Panc1 (cell line): ENCODE results near the gene RPL5. TPM values are rescaled to one million over a fixed set of nuclear protein-coding genes. Genes with fewer than 3 reads are reported as not detected.

Experiments
- ATAC-seq: fragments of 200-7000 bp; cut with Tn5 transposase; 2 replicates; pipeline ENCODE4 v1.9.1; 2020; ENCODE audit warnings: mild to moderate bottlenecking, moderate library complexity
- BruUV-seq: library from RNA; stranded (reverse); fragments of 400-500 nt; replicated peaks from 2 replicates; lab custom pipeline; 2021; lab: Mats Ljungman, UMichigan
- CTCF ChIA-PET: fragments of 300-600 bp; sonication (Branson Sonifier 250); formaldehyde crosslinking; loops from one replicate; lab custom pipeline; 2022; ENCODE audit warnings: antibody characterized with exemption; lab: Charles Lee
- POLR2A ChIA-PET: fragments of 300-600 bp; sonication (Branson Sonifier 250); formaldehyde crosslinking; loops from one replicate; lab custom pipeline; 2022; ENCODE audit warnings: antibody characterized with exemption; lab: Charles Lee
- DNase-seq: peaks from one replicate; pipeline ENCODE4 v3.0.0-alpha.2; 2010; ENCODE audit warnings: low read depth, low spot score
- H3K27ac ChIP-seq: 2 replicates; pipeline ENCODE4 v1.5.1; 2011; ENCODE audit warnings: mild to moderate bottlenecking, low read length, inconsistent platforms
- H3K27me3 ChIP-seq: fragments of 200-500 bp; sonication (Bioruptor generic); 2 replicates; pipeline ENCODE4 v1.6.0; 2014; ENCODE audit warnings: low read length, inconsistent platforms; ENCODE audit not compliant: control insufficient read depth, insufficient read depth
- H3K36me3 ChIP-seq: fragments of 200-500 bp; sonication (Bioruptor generic); 2 replicates; pipeline ENCODE4 v1.5.1; 2014; ENCODE audit warnings: inconsistent platforms, mild to moderate bottlenecking, low read length, moderate library complexity; ENCODE audit not compliant: control insufficient read depth, insufficient read depth
- H3K4me1 ChIP-seq: 2 replicates; pipeline ENCODE4 v1.5.1; 2011; ENCODE audit warnings: inconsistent platforms, mild to moderate bottlenecking, low read length, moderate library complexity; ENCODE audit not compliant: control insufficient read depth, insufficient read depth
- H3K4me3 ChIP-seq, 2 experiments: 2 replicates each; pipeline ENCODE4 v1.5.1; 2011 to 2012; ENCODE audit warnings: low read depth in 2 of 2, low read length in 2 of 2, mild to moderate bottlenecking in 2 of 2, inconsistent platforms in 1 of 2, moderate library complexity in 1 of 2
- H3K9me3 ChIP-seq: fragments of 200-500 bp; sonication (Bioruptor generic); 2 replicates; pipeline ENCODE4 v1.5.1; 2014; ENCODE audit warnings: low read depth, mild to moderate bottlenecking, inconsistent platforms, low read length, moderate library complexity; ENCODE audit not compliant: control insufficient read depth, insufficient read depth
- POLR2AphosphoS5 ChIP-seq: IDR thresholded peaks from 2 replicates; pipeline ENCODE4 v1.6.1; 2012; ENCODE audit warnings: mild to moderate bottlenecking, low read depth, low read length, moderate library complexity
- SIN3A ChIP-seq: IDR thresholded peaks from 2 replicates; pipeline ENCODE4 v1.6.1; 2012; ENCODE audit warnings: low read depth, mild to moderate bottlenecking, low read length, moderate library complexity, borderline replicate concordance; ENCODE audit not compliant: insufficient read depth
- TCF7L2 ChIP-seq: IDR thresholded peaks from 2 replicates; pipeline ENCODE4 v1.6.1; 2011; ENCODE audit warnings: mild to moderate bottlenecking, low read depth, low read length, inconsistent platforms
- in situ Hi-C: cut with HindIII; loops from 2 replicates; pipeline ENCODE4 v1.10.0; 2016; ENCODE audit warnings: low sequenced_read_pairs, low pct_unique_long_range_greater_than_20kb
- intact Hi-C: fragments of 100-400 bp; cut with micrococcal nuclease; formaldehyde crosslinking; loops from one replicate; pipeline ENCODE4 v1.10.0; 2022; ENCODE audit not compliant: unreplicated experiment
- total RNA-seq: library from RNA; stranded (reverse); gene quantifications from one replicate; pipeline ENCODE4 v1.2.1, GENCODE V29; 2021; ENCODE audit not compliant: unreplicated experiment
- TF ChIP-seq, protein P1 (sequence below): fragments of 450-650 bp; IDR thresholded peaks from 2 replicates; pipeline ENCODE4 v1.5.1; 2017; ENCODE audit warnings: mild to moderate bottlenecking
- TF ChIP-seq, protein P2 (sequence below), 2 experiments: IDR thresholded peaks; 2 replicates each; pipeline ENCODE4 v1.6.1; 2011 to 2012; ENCODE audit warnings: low read depth in 2 of 2, control low read depth in 1 of 2, low read length in 1 of 2, mild to moderate bottlenecking in 1 of 2, moderate library complexity in 1 of 2; ENCODE audit not compliant: insufficient read depth in 1 of 2

RPL5 gene
- total RNA-seq, 1 experiment from 2014 or later, result 446 TPM

DNA sequence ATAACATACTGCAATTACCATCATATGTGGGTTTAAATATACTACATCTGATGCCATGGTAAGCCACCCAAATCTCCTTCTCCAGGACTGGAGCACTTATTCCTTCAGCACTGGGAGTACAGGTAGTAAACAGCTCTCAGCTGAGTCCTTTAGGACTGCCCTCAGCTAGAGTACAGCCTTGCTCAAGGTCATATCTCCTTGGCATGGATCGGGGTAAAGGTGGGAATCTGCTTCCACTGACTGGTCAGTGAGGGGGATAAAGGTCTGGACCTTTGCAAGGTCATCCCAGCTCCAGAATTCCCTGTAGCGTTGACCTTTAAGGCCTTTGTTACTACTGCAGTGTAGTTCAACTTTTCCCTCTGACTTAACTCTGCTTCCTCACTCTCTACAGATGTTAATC lies 38.8 kb downstream of the RPL5 start:
- DNase-seq (no peak), ATAC-seq (no peak)
- H3K36me3 ChIP-seq, result no peaks in the 10 kb centered on the region
- BruUV-seq, result no TSS peak
- TF ChIP-seq SIN3A, result no peak
- no peak for TF ChIP-seq POLR2AphosphoS5
- TF ChIP-seq, protein P1, sequence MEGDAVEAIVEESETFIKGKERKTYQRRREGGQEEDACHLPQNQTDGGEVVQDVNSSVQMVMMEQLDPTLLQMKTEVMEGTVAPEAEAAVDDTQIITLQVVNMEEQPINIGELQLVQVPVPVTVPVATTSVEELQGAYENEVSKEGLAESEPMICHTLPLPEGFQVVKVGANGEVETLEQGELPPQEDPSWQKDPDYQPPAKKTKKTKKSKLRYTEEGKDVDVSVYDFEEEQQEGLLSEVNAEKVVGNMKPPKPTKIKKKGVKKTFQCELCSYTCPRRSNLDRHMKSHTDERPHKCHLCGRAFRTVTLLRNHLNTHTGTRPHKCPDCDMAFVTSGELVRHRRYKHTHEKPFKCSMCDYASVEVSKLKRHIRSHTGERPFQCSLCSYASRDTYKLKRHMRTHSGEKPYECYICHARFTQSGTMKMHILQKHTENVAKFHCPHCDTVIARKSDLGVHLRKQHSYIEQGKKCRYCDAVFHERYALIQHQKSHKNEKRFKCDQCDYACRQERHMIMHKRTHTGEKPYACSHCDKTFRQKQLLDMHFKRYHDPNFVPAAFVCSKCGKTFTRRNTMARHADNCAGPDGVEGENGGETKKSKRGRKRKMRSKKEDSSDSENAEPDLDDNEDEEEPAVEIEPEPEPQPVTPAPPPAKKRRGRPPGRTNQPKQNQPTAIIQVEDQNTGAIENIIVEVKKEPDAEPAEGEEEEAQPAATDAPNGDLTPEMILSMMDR, result no peak
- no peak for TF ChIP-seq TCF7L2
- TF ChIP-seq, protein P2, sequence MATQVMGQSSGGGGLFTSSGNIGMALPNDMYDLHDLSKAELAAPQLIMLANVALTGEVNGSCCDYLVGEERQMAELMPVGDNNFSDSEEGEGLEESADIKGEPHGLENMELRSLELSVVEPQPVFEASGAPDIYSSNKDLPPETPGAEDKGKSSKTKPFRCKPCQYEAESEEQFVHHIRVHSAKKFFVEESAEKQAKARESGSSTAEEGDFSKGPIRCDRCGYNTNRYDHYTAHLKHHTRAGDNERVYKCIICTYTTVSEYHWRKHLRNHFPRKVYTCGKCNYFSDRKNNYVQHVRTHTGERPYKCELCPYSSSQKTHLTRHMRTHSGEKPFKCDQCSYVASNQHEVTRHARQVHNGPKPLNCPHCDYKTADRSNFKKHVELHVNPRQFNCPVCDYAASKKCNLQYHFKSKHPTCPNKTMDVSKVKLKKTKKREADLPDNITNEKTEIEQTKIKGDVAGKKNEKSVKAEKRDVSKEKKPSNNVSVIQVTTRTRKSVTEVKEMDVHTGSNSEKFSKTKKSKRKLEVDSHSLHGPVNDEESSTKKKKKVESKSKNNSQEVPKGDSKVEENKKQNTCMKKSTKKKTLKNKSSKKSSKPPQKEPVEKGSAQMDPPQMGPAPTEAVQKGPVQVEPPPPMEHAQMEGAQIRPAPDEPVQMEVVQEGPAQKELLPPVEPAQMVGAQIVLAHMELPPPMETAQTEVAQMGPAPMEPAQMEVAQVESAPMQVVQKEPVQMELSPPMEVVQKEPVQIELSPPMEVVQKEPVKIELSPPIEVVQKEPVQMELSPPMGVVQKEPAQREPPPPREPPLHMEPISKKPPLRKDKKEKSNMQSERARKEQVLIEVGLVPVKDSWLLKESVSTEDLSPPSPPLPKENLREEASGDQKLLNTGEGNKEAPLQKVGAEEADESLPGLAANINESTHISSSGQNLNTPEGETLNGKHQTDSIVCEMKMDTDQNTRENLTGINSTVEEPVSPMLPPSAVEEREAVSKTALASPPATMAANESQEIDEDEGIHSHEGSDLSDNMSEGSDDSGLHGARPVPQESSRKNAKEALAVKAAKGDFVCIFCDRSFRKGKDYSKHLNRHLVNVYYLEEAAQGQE (IDR thresholded peaks at IDR 0.05; ENCODE audit: insufficient read depth in 1 of 2, low read depth in 2 of 2, low read length in 1 of 2), result no peak
- no peak overlapping the region for H3K27ac ChIP-seq
- no peaks in the 10 kb centered on the region for H3K9me3 ChIP-seq
- ChIA-PET POLR2A (no interaction called here), CTCF (no interaction called here)
- no peaks in the 10 kb centered on the region for H3K27me3 ChIP-seq
- in situ Hi-C loops, result no loop called here
- no peaks in the 10 kb centered on the region for H3K4me1 ChIP-seq
- intact Hi-C loops, result no loop called here
- H3K4me3 ChIP-seq, result no peak overlapping the region

DNA sequence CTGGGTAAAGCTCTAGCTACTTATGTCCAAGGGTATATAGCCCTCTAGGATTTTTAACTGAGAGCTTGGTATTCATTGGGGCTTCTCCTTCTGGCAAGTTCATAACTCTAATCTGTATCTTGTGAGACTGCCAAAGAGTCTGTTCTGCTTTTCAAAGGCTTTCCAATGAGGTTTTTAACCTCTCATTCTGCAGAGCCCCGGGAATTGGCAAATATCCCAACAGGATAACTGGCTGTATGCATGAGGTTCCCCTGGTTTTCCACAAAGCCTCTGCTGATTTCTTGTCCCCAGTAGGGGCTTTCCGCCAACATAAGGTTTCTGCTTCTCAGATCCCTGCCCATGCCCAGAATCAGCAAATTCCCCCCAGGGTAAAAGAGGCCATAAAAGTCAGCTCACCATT lies 40.9 kb downstream of the RPL5 start:
- CTCF ChIA-PET, result no interaction called here
- BruUV-seq, result no TSS peak
- POLR2A ChIA-PET, result no interaction called here
- in situ Hi-C loops, result no loop called here
- H3K9me3 ChIP-seq, result no peaks in the 10 kb centered on the region
- H3K27ac ChIP-seq, result no peak overlapping the region
- TF ChIP-seq SIN3A (no peak), TCF7L2 (no peak)
- TF ChIP-seq, protein P2 (IDR thresholded peaks at IDR 0.05; ENCODE audit: insufficient read depth in 1 of 2, low read depth in 2 of 2, low read length in 1 of 2), result no peak
- TF ChIP-seq, protein P1, result no peak
- no peaks in the 10 kb centered on the region for H3K27me3 ChIP-seq
- ATAC-seq, result no peak
- H3K36me3 ChIP-seq, result no peaks in the 10 kb centered on the region
- no peak overlapping the region for H3K4me3 ChIP-seq
- intact Hi-C loops, result no loop called here
- no peak for DNase-seq
- H3K4me1 ChIP-seq, result no peaks in the 10 kb centered on the region
